Measurements from ENCODE around the gene FAM107A. TPM values are rescaled to one million over a fixed set of nuclear protein-coding genes. Genes with fewer than 3 reads are reported as not detected.

The FAM107A gene
- total RNA-seq, 1 experiment from 2014 or later: not detected

DNA sequence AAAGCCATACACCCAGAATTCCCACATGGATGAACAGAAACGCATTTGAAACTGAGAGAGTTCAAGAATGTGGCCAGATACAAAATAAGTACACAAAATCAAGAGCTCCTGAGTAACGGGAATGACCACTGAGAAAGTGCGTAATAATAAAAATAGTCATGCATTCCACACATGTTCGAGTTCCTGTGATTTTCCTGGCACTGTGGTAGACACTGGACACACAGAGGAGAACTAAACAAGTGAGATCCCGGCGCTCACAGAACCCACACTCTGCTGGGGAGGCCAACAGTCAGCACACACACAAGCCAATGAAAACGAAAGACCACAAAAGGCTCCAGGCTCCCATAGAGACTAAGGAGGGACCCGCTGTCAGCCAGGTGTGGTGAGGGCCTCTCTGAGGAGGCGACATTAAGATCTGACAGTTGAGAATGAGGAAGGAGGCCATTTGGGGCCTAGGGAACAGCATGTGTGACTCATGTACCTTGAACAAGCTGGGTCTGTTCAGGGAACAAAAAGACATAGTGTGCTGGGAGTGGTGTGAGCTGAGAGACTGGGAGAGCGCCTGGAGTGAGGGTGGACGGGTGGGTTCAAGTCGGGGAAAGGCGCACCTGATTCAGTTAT is 5.1 kb downstream of the FAM107A start:
- H3K4me1 ChIP-seq: no peaks in the 10 kb centered on the region
- Mint-ChIP-seq H3K4me1 (ENCODE audit: low read depth, unreplicated experiment) (no peaks in the 10 kb centered on the region), H3K36me3 (ENCODE audit: insufficient read depth, unreplicated experiment) (no peaks in the 10 kb centered on the region), H3K9me3 (ENCODE audit: unreplicated experiment) (peaks cover 11% of the 10 kb centered on the region), H3K4me3 (ENCODE audit: unreplicated experiment) (no peak overlapping the region), H3K27me3 (ENCODE audit: insufficient read depth, unreplicated experiment) (no peaks in the 10 kb centered on the region), H3K27ac (ENCODE audit: unreplicated experiment) (no peak overlapping the region)
- no peaks in the 10 kb centered on the region for H3K9me3 ChIP-seq
- intact Hi-C loops (cut with micrococcal nuclease; ENCODE audit: unreplicated experiment): no loop called here
- ChIA-PET CTCF (no interaction called here), POLR2A (no interaction called here)
- H3K27me3 ChIP-seq (replicated peaks; ENCODE audit: control insufficient read depth, insufficient read depth, low read length): no peaks in the 10 kb centered on the region
- no peaks in the 10 kb centered on the region for H3K36me3 ChIP-seq (ENCODE audit: control insufficient read depth, insufficient read depth, low read length)
- no peak overlapping the region for H3K4me3 ChIP-seq (ENCODE audit: low read depth, low read length)
- no TSS peak for BruUV-seq (replicated peaks)
- DNase-seq: no peak
- TF ChIP-seq, protein P1, sequence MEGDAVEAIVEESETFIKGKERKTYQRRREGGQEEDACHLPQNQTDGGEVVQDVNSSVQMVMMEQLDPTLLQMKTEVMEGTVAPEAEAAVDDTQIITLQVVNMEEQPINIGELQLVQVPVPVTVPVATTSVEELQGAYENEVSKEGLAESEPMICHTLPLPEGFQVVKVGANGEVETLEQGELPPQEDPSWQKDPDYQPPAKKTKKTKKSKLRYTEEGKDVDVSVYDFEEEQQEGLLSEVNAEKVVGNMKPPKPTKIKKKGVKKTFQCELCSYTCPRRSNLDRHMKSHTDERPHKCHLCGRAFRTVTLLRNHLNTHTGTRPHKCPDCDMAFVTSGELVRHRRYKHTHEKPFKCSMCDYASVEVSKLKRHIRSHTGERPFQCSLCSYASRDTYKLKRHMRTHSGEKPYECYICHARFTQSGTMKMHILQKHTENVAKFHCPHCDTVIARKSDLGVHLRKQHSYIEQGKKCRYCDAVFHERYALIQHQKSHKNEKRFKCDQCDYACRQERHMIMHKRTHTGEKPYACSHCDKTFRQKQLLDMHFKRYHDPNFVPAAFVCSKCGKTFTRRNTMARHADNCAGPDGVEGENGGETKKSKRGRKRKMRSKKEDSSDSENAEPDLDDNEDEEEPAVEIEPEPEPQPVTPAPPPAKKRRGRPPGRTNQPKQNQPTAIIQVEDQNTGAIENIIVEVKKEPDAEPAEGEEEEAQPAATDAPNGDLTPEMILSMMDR (IDR thresholded peaks at IDR 0.05; ENCODE audit: insufficient read depth in 1 of 2, low read depth in 1 of 2, low read length in 1 of 2, severe bottlenecking in 1 of 2, unreplicated experiment in 1 of 2): no peak

GRCh38 chr3:58570851-58571250 is 6.3 kb downstream of the FAM107A start:
- no TSS peak for BruUV-seq (replicated peaks)
- POLR2A ChIA-PET: no interaction called here

DNA sequence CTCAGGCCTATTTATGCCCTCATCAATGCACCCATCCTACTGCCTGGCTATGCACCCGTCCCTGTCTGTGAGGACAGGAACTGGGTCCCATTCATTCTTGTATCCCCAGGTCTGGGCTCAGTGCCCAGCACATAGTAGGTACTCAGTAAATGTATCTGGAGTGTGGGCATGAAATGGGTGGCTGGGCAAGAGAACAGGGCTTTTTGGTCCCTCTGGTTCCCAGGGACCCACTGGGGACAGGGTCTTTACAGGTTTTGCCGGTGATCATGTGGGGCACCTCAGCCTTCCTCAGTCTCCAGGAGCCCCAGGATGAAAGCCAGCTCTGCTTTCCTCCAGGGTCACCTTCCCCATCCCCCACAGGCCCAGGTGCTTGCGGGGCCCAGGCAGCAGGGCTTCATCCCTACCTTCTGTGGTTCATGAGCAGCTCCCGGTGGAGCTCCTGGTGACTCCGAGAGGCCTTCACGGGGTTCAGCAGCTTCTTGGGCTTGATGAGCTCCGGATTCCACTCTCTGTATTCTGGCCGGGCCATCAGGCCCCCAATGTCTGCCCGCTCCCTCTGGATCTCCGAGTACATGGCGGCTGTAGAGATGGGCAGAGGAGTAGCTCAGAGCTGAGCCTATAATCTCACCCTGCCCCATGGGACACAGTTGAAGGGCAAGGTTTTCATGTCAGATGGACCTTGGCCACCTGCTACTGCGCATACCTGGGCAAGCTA is 7.7 kb downstream of the FAM107A start:
- POLR2A ChIA-PET: no interaction called here
- no TSS peak for BruUV-seq (replicated peaks)
- TF ChIP-seq, protein P1 (IDR thresholded peaks at IDR 0.05; ENCODE audit: insufficient read depth in 1 of 2, low read depth in 1 of 2, low read length in 1 of 2, severe bottlenecking in 1 of 2, unreplicated experiment in 1 of 2): no peak
- Mint-ChIP-seq H3K4me3 (ENCODE audit: unreplicated experiment) (no peak overlapping the region), H3K9me3 (ENCODE audit: unreplicated experiment) (peaks cover 11% of the 10 kb centered on the region), H3K27ac (ENCODE audit: unreplicated experiment) (peak overlapping the region; percentile 38), H3K27me3 (ENCODE audit: insufficient read depth, unreplicated experiment) (no peaks in the 10 kb centered on the region), H3K4me1 (ENCODE audit: low read depth, unreplicated experiment) (peaks cover 18% of the 10 kb centered on the region), H3K36me3 (ENCODE audit: insufficient read depth, unreplicated experiment) (no peaks in the 10 kb centered on the region)
- DNase-seq: no peak
- Histone ChIP-seq H3K9me3 (no peaks in the 10 kb centered on the region), H3K4me1 (peaks cover 19% of the 10 kb centered on the region), H3K4me3 (ENCODE audit: low read depth, low read length) (no peak overlapping the region), H3K36me3 (ENCODE audit: control insufficient read depth, insufficient read depth, low read length) (no peaks in the 10 kb centered on the region), H3K27me3 (replicated peaks; ENCODE audit: control insufficient read depth, insufficient read depth, low read length) (no peaks in the 10 kb centered on the region)
- intact Hi-C loops (cut with micrococcal nuclease; ENCODE audit: unreplicated experiment): loop anchor here (5.0 kb wide), 1 partner anchor 42 kb away; no protein-coding TSS in a partner anchor
- CTCF ChIA-PET: interaction anchor here (0.7 to 3.8 kb wide), 4 partner anchors 8 to 61 kb away, joined by 3 to 29 read pairs (median 4); no protein-coding TSS in a partner anchor

More at GRCh38 chr3:58570851-58571250, 6.3 kb downstream of the FAM107A start:
- no peak for DNase-seq
- Histone ChIP-seq H3K9me3 (no peaks in the 10 kb centered on the region), H3K4me1 (peaks cover 8% of the 10 kb centered on the region), H3K27me3 (replicated peaks; ENCODE audit: control insufficient read depth, insufficient read depth, low read length) (no peaks in the 10 kb centered on the region), H3K36me3 (ENCODE audit: control insufficient read depth, insufficient read depth, low read length) (no peaks in the 10 kb centered on the region), H3K4me3 (ENCODE audit: low read depth, low read length) (no peak overlapping the region)
- H3K4me1 Mint-ChIP-seq (ENCODE audit: low read depth, unreplicated experiment): peaks cover 7% of the 10 kb centered on the region
- no peaks in the 10 kb centered on the region for H3K27me3 Mint-ChIP-seq (ENCODE audit: insufficient read depth, unreplicated experiment)
- H3K9me3 Mint-ChIP-seq (ENCODE audit: unreplicated experiment): peaks cover 11% of the 10 kb centered on the region
- H3K36me3 Mint-ChIP-seq (ENCODE audit: insufficient read depth, unreplicated experiment): no peaks in the 10 kb centered on the region
- H3K4me3 Mint-ChIP-seq (ENCODE audit: unreplicated experiment): no peak overlapping the region
- intact Hi-C loops (cut with micrococcal nuclease; ENCODE audit: unreplicated experiment): no loop called here
- TF ChIP-seq, protein P1 (IDR thresholded peaks at IDR 0.05; ENCODE audit: insufficient read depth in 1 of 2, low read depth in 1 of 2, low read length in 1 of 2, severe bottlenecking in 1 of 2, unreplicated experiment in 1 of 2): no peak
- H3K27ac Mint-ChIP-seq (ENCODE audit: unreplicated experiment): no peak overlapping the region
- CTCF ChIA-PET: interaction anchor here (0.6 to 3.8 kb wide), 3 partner anchors 10 to 59 kb away, joined by 3 to 29 read pairs (median 9); no protein-coding TSS in a partner anchor

Measured in Caco-2 (cell line).